ENCODE measurements around the gene GOLGA6A.

DNA sequence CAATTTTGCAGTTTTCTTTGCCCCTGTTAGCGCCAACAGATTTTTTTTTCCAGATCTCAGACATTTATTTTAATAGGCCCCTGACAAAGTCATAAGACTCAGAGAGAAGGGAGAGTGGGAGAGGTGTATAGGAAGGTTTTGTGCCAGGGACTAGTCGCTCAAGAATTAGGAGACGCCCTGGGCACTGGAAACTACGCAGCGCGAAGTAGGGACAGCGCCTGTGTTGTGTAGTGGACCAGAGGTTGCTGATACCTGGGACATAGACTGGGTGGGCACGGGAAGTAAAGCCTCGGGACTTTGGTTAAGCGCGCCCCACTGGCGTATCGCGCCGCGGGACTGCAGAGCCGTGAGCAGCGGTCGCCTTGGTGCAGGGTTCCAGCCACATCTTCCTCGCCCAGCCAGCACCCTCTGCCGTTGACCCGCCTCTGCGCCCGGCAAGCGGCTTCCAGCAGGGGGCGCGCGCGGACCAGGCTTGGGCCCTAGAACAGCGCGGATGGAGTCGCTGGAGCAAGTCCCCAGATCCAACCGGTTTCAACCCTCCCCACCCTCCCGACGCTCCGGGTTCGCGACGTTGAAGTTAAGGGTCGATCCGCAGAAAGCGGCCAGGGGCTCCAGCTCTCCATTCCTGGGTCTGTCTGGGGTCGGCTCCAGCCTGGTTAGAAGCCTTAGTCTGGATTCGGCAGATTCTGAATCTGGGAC is 45.1 kb upstream of the GOLGA6A start:
- TF ChIP-seq, protein P1, sequence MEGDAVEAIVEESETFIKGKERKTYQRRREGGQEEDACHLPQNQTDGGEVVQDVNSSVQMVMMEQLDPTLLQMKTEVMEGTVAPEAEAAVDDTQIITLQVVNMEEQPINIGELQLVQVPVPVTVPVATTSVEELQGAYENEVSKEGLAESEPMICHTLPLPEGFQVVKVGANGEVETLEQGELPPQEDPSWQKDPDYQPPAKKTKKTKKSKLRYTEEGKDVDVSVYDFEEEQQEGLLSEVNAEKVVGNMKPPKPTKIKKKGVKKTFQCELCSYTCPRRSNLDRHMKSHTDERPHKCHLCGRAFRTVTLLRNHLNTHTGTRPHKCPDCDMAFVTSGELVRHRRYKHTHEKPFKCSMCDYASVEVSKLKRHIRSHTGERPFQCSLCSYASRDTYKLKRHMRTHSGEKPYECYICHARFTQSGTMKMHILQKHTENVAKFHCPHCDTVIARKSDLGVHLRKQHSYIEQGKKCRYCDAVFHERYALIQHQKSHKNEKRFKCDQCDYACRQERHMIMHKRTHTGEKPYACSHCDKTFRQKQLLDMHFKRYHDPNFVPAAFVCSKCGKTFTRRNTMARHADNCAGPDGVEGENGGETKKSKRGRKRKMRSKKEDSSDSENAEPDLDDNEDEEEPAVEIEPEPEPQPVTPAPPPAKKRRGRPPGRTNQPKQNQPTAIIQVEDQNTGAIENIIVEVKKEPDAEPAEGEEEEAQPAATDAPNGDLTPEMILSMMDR (IDR thresholded peaks at IDR 0.05): peak; percentile 95 to 99 (median 98)
- TF ChIP-seq EP300 (IDR thresholded peaks at IDR 0.05): no peak
